ENCODE results near the gene CACTIN. TPM values are rescaled to one million over a fixed set of nuclear protein-coding genes. Genes with fewer than 3 reads are reported as not detected.

Gene CACTIN
- total and polyA plus RNA-seq, 2 of the 4 experiments (the other 2 are of a cell fraction) = 10.8 to 19.5 TPM

GRCh38 chr19:3674784-3675543 lies 48.4 kb upstream of the CACTIN start:
- H3K56ac ChIP-seq (ENCODE audit: extremely low read depth, insufficient read depth, low read length) = no peak overlapping the region
- dilution Hi-C loops (cut with HindIII; ENCODE audit: low sequenced_read_pairs, unreplicated experiment) (no loop called here), in situ Hi-C loops (cut with MboI; ENCODE audit: low sequenced_read_pairs) (no loop called here), intact Hi-C loops (cut with micrococcal nuclease) (no loop called here)
- peaks cover 12 to 78% of the 10 kb centered on the region in 2 experiments for H3K79me1 ChIP-seq (ENCODE audit: low read depth in 1 of 2, low read length in 2 of 2)
- TF ChIP-seq SMC3 (IDR thresholded peaks at IDR 0.05; ENCODE audit: low read depth, low read length) (no peak), RCOR1 (IDR thresholded peaks at IDR 0.05; ENCODE audit: insufficient replicate concordance, low read length) (no peak), BHLHE40 (IDR thresholded peaks at IDR 0.05; ENCODE audit: low read depth, low read length) (no peak), CHD1 (IDR thresholded peaks at IDR 0.05; ENCODE audit: low read depth, low read length) (no peak), RFX5 (IDR thresholded peaks at IDR 0.05; ENCODE audit: low read depth, low read length) (no peak), POLR2A (IDR thresholded peaks at IDR 0.05; ENCODE audit: low read depth, low read length) (no peak), MAFK (IDR thresholded peaks at IDR 0.05; ENCODE audit: low read depth, low read length) (no peak), ELK1 (IDR thresholded peaks at IDR 0.05; ENCODE audit: borderline replicate concordance, low read depth, low read length) (no peak), CEBPB (IDR thresholded peaks at IDR 0.05; ENCODE audit: low read depth, low read length) (no peak), NFE2L2 (IDR thresholded peaks at IDR 0.05; ENCODE audit: low read depth, low read length) (no peak), USF2 (IDR thresholded peaks at IDR 0.05; ENCODE audit: low read depth, low read length) (no peak), CTCF (conservative IDR thresholded peaks at IDR 0.05; ENCODE audit: low read depth, low read length) (no peak), MXI1 (IDR thresholded peaks at IDR 0.05; ENCODE audit: borderline replicate concordance, low read depth, low read length) (no peak), FOS (IDR thresholded peaks at IDR 0.05; ENCODE audit: low read depth, low read length) (no peak)
- no peak overlapping the region for H2AK5ac ChIP-seq (ENCODE audit: low read depth, low read length)
- H3K4ac ChIP-seq (ENCODE audit: low read depth, low read length) = no peak overlapping the region
- H3K14ac ChIP-seq (replicated peaks; ENCODE audit: low read depth, low read length) = no peak overlapping the region
- no peak overlapping the region for H3K18ac ChIP-seq (ENCODE audit: low read depth, low read length)
- no peak overlapping the region for H4K8ac ChIP-seq (ENCODE audit: low read depth in 2 of 2, low read length in 2 of 2)
- peaks cover 41% of the 10 kb centered on the region for H4K20me1 ChIP-seq (ENCODE audit: insufficient read depth, low read length)
- H4K5ac ChIP-seq (ENCODE audit: low read depth, low read length) = no peak overlapping the region
- H2AK9ac ChIP-seq (replicated peaks; ENCODE audit: low read depth, low read length, poor library complexity) = no peak overlapping the region
- no peak overlapping the region for H2BK20ac ChIP-seq (ENCODE audit: low read depth, low read length)
- H3K27me3 ChIP-seq (ENCODE audit: control insufficient read depth, insufficient read depth, low read length) = no peaks in the 10 kb centered on the region
- H2BK120ac ChIP-seq (ENCODE audit: low read depth, low read length) = no peak overlapping the region
- DNase-seq (no peak), ATAC-seq (ENCODE audit: low read depth) (no peak)
- H3K36me3 ChIP-seq (ENCODE audit: control insufficient read depth, insufficient read depth, low read length) = peaks cover 11% of the 10 kb centered on the region; the same call in 1 of the 2 replicates
- H3K9me1 ChIP-seq (ENCODE audit: insufficient read depth, low read length) = peaks cover 13% of the 10 kb centered on the region; the same call in 1 of the 2 replicates
- no TSS peak for BruUV-seq (replicated peaks)
- no peak overlapping the region for H3K27ac ChIP-seq (ENCODE audit: insufficient read depth, low read length)
- H2AFZ ChIP-seq (replicated peaks; ENCODE audit: low read length, poor library complexity) = no peak overlapping the region
- POLR2A ChIA-PET (ENCODE audit: unreplicated experiment) = no interaction called here
- no peak overlapping the region for H3K4me2 ChIP-seq (ENCODE audit: low read depth, low read length)
- CTCF ChIA-PET = no interaction called here
- no peak overlapping the region for H3K4me3 ChIP-seq (ENCODE audit: insufficient read depth, low read depth, low read length)
- H4K91ac ChIP-seq (ENCODE audit: insufficient read depth, low read depth, low read length) = no peak overlapping the region
- H2BK15ac ChIP-seq (ENCODE audit: low read depth, low read length) = no peak overlapping the region
- no peak overlapping the region for H2BK5ac ChIP-seq (ENCODE audit: low read depth, low read length, poor library complexity, severe bottlenecking)
- H3K9ac ChIP-seq (ENCODE audit: low read depth, low read length) = no peak overlapping the region
- H3K23ac ChIP-seq (ENCODE audit: low read depth, low read length) = no peak overlapping the region
- no peaks in the 10 kb centered on the region for H3K9me3 ChIP-seq (ENCODE audit: control insufficient read depth, insufficient read depth, low read length)
- peaks cover 27% of the 10 kb centered on the region for H3K4me1 ChIP-seq (ENCODE audit: control insufficient read depth, insufficient read depth, low read length)
- WGBS, 2 experiments (ENCODE audit: extremely low coverage in 2 of 2, insufficient read length in 1 of 2) = 96% methylated on average over 8 of the region's 13 CpGs; no CpG with 5 or more reads in 1 of the 2 experiments

Measured in IMR-90 (cell line).